SK-N-MC (cell line): Measurements from ENCODE around the gene PTH2.

Experiments
- EZH2 ChIP-seq: fragments of 200-600 bp; sonication (generic); IDR thresholded peaks from one replicate; pipeline ENCODE4 v1.6.1; 2017; ENCODE audit warnings: antibody characterized with exemption
- FOXP2 ChIP-seq: optimal IDR thresholded peaks from 2 replicates; pipeline ENCODE3; 2011; ENCODE audit warnings: mild to moderate bottlenecking, moderate library complexity; ENCODE audit not compliant: insufficient read depth; ENCODE audit errors: extremely low read length, control extremely low read depth
- POLR2AphosphoS5 ChIP-seq: IDR thresholded peaks from 2 replicates; pipeline ENCODE4 v1.6.1; 2012; ENCODE audit warnings: mild to moderate bottlenecking, low read depth, low read length, borderline replicate concordance

DNA sequence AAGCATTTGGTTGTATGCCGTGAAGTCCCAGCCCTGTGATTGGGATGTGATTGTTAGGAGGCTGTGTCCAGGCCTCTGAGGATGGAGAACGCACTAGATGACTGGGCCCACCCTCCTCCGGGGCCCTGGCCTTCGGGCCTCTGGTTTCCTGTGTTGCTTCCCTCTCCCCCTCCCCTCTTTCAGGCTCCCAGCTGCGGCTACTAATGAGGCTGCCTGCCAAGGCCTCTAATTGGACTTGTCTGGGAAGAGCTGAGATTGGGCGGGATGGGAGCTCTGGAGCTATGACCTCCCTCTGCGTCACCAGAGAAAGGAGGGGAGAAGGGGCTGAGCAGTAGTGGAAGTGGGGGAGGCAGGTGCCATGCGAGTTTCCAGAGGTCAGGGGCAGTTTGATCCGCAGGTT lies 9.9 kb downstream of the PTH2 start:
- TF ChIP-seq EZH2 (no peak), FOXP2 (no peak), POLR2AphosphoS5 (no peak; the same call in 1 of the 2 replicates)
